Activated CD8-positive, alpha-beta memory T cell treated with anti-CD3 and anti-CD28 coated beads, Interleukin-2, amount 50 U/mL, for 1 hour (primary cell): Measurements from ENCODE around the gene VTI1A.
"Not testable (repeated sequence)": the region's sequence is repeated elsewhere in the genome, so short reads cannot be mapped to it uniquely, and the experiment has no call there.

Source experiments
- DNase-seq: peaks from one replicate; pipeline ENCODE4 v3.0.0-alpha.2; 2020; ENCODE audit errors: extremely low read depth

The VTI1A gene

DNA sequence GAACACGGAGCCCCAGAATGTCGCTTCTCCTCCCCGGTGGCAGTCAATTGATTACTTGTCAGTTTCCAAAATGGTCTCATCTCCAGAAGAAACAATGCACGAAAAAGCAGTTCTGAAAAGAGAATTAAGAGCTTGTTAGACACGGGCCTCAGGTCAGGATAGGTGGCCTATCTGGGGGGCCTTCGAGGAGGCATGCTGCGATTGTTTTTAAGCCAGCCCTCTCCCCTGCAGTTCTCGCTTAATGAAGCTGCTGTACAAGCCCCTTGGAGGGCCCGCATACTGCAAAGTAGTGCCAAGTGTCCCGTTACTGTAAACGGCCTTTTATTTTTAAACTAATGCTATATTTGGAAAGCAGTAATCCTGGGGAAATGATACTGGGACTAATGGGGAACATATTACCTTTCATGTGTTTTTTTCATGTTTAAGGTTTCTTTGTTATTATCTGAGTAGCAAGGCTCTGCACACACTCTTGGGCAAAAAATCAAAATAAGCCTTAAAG, 388.3 kb downstream of the VTI1A start:
- no peak for DNase-seq

DNA sequence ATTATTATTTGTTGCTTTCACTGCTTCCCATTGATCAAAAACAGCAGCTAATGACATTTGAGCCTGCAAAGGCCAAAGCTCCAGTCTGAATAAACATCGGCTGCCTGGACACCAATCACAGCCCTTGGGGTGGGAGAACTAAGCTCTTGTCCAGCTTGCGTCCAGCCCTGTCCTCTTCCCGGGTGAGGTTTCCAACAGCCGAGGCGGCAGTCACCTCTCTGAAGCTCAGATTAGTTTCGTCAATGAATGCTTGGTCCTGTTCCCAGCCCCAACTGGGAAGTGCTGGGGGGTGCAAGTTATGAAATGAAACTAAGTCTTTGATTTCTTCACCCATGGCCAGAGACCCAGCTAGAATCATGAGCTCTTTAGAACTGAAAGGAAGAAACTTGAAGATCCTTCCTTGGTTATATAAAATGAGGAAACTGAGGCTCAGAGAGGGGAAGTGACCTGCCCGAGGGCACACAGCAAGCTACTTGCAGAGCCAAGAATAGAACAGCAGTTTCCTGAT, 389.0 kb downstream of the VTI1A start:
- DNase-seq = no peak

DNA sequence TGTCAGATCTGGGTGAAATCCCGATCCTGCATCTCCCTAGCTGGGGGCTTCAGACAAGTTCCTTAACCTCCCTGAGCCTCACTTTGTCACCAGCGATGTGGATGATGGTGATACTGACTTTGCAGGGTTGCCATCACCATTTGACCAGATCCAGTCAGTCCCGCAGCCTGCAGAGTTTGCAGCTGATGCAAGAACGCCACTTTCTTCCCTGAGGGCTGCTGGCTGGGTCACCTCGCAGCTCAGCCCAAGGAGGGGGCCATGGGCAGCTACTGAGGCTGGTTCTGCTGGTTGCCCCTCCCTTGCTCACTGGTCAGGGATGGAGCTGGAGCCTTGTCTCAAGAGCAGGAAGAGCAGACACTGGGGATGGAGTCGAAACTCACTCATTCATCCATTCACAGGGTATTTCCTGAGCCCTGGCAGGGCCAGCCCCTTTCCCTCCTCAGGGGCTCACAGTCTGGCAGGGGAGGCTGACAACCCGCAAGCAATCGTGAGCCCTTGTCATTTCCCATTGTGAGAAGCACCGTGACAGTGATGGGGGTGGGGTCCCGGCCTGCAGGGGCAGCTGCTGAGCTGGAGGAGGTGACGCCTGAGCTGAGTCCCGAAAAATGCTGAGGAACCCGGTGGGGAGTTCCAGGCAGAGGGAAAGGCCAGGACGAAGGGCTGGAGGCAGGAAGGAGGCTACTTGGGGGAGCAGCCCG, 391.9 kb downstream of the VTI1A start:
- DNase-seq = no peak

DNA sequence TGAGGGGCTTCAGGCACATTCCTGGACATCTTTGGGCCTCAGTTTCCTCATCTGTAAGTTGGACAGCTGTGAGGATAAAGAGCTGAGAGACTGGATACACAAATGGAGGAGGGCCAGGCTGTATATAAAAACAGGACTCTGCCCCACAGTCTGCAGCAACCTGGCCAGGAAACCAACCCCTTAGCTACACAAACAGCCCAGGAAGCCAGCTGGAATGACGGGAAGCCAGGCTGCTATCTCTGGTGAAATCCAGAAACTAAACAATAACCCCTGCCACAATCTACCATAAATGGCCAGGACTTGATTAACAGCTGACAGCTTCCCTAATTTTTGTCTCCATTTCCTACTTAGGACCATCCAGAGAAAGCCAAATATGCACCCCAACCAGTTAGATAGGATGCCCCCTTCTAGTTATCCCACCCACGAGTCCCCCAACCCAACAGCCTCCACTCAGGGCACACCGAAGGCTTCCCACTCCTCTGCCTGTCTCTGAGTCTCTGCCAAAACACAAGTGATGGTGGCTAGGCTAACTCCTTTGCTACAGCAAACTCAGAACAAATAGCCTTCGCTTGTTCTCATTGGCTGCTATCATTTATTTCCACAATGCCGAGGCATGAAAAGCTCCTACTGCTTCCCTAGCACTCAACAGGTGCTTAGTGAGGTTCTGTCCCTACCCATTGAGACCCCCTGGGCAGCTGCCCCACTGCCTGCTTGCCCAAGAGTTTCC, 393.1 kb downstream of the VTI1A start:
- no peak for DNase-seq

DNA sequence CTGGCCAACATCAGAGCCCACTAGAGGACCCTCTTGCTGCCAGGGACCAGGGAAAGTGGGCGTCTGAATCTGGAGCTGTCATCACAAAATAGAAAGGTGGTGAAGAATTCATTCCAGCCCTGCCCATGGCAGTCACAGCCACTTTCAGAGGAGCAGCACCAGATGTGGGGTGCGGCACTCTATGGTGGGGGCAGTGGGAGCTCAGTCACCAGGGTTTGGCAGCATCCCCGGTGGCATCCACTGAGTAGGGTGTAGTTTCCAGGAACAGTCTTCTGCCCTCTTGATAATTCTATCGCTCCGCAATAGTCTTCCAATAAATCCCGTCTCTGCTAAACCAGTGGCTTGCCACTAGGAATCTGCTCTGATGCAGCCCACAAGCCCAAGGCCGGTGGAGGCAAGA, 394.5 kb downstream of the VTI1A start:
- DNase-seq = no peak

DNA sequence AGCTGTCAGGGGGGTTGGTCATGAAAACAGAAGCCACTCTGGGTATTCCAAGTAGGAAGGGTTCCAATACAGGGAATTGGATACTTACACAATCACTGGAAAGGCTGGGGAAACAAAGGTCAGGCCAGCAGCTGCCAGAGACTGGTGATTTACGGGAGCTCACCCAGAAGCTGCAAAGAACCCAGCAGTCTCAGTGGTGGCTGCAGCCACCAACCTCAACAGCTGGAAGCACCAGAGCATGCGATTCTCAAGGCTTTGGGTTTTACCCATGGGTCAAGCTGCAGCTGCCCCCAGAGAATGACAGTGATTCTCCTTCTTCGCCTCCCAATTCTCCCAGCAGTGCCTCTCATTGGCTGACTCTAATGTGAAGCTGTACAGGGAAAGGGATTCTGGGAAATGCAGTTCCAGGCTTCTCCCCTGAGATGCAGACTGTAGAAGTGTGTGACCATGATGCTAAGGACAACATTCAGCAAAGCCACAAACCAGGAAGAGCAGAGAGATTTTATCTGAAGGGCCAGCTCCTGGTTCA, 395.9 kb downstream of the VTI1A start:
- DNase-seq = no peak

DNA sequence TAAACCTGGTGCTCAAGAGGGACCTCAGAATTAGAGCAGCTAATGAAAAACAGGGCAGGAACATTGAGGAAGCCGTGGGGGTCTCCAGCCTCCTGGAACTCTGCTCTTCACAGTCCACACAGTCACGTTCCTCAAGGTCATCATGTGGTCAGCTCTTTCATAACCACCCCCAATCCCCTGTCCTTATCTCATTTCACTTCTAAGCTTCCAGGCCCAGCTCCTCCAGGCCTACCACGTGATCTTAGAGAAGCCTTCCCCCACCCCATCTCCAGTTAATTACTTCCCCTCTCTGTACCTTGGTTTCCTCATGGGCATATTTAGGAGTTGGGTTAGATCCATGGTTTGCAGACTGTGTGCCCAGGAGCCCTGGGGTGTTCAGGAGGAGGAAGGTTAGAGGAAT, 396.6 kb downstream of the VTI1A start:
- no peak for DNase-seq

DNA sequence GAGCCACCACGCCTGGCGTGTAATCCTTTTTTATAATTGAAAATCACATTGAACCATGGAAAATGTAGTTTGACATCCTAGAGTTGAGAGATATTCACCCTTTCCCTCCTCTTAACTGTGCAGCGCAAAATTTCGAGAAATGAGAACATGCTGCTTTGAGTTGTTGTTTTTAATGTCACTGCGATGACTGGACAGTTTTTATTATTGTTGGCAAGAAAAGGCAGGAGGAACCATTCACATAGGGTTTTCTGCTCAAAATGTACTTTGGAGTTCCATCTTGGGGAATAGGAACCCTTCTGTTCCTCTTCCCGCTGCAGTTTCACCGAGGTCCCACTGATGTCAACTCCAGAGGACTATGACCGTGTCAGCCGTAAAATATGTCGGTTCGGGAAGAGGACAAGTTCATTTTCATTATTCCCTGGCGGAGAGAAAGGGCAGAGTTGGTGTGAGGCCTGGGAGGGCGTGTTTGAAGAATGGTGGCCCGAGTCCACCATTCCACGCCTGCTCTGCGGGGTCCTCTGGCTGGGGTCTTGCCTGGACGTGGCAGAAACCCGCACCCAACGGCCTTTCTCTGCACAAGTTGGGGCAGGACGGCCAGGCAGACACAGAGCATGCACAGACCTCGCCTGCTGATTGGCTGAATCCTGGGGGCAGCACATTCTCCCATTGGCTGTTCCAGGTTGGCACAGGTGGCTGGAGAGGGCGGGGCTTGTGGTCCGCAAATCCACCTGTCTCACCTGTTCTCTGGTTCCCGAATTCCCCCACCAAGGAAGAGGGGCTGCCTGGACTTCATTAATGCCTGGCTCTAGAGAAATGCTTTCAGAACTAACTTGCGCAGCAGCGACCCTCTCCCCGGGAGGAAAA, 397.9 kb downstream of the VTI1A start:
- DNase-seq = no peak

DNA sequence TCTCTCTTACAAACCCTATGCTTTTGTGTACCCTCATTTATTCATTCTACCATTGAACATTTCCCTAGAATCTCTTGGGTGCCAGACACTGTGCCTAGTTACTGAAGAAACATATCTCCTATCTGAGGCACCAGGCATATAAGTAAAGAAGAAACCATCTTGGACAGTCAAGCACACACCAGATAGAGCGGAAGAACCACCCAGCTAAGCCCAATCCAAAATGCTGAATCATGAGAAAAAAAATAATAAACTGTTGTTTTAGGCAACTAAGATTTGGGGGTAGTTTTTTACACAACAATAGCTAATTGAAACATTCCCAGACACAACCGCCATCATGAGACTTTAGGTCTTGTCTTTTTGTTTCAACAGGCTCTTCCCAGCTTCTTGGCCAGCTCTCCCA, 400.8 kb downstream of the VTI1A start:
- no peak for DNase-seq

DNA sequence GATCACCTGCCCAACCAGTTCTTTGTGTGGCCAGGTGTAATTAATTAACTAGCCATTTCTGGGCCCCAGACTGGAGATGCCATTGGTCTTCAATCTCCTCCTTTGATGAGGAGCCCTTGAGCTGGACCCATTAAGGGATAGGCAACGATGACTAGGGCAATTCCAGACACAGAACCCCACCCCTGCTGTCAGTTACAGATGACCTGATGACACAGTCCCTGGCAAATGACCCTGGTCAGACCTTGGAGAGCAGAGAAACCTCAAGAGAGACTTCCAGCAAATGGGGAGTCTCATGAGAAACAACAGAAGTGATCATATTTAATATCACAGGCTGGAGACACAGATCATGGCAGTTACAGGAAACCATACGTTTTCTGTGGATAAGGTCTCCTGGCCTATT, 401.2 kb downstream of the VTI1A start:
- DNase-seq = no peak

DNA sequence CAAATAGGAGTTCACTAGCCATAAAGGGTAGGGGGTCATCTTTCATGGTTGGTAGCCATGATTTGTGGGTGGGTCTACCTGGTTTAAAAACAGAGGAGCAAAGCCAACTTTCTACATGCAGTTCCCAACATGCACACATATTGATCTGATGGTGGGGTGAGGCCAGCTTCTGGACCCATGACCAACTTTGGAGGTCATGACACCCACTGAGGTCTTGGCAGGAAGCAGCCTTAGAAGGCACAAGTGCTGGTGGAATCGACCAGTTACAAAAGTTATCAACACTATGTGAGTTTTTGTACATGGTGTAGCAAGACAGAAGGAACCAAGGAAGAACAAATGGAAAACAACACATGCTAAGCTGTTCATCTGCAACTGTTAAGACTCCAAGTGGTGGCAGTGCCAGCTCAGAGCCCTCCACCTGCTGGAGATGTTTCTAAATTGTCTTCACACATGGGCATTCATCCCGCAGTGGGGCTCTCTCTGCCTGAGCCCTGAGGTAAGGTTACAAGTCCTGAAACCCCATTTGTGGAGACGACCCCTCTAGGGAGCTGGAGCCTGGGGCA, 401.9 kb downstream of the VTI1A start:
- no peak for DNase-seq

DNA sequence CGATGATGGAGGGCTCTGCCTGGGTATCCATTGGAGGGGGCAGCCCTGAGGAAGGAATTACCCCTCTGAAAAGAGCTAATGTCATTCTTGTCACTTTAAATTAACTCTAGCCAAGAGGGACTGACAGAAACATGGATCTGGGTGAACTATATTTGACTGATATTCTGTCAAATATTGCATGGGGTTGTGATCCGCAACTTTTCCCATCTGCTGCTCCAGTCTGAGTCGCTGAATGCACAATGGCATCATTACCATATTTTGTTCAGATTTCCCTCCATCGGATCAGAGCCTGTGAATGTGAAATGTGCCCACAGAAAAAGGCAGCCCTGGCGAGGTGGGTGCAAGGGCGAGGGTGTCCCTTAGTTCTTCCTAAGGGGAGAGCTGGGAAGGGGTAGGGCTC, 402.5 kb downstream of the VTI1A start:
- no peak for DNase-seq

DNA sequence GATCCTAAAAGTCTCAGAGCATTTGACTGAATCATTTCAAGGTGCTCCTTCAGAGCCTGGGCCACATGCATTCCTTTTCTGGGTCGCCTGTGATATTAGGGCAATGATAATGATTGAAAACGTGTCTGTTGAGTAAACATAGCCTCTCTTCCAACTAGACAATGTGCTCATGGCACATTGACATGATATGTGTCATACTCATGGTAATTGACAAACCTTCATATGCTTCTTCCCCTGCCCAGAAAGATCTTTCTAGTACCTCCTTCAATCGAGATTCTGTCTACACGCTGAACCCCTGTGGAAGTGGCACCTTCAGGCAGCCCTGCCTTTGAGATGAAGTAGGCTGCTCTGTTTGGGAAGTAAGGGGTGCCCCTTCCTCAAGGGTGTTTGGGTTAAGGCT, 404.2 kb downstream of the VTI1A start:
- no peak for DNase-seq

DNA sequence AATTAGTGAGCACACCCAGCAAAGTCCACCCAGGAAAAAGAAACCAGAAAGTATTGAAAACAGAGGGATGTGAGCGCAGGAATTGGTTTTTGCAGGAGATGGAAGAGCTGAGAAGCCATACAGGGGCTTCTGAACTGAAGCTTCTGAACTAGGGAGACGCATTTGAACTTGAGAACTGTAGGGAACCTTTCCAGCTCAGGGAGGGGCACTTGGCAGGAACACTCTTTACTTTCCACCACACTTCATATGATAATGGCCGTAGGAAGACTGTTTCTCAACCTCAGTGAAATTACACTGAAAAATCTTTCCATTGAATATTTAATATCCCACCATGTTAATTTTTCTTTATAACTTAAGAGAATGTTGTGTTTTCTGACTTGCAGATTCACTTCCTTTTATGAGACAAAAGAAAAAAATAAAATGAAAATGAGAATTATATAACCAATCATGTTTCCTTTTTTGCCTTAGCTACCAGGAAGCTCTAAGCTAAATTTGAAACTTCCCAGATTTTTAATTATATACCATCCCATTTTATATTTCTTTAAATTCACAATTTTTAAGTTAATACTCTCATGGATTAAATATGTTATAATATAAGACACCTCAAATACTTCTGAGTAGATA, 404.7 kb downstream of the VTI1A start:
- DNase-seq = no peak

DNA sequence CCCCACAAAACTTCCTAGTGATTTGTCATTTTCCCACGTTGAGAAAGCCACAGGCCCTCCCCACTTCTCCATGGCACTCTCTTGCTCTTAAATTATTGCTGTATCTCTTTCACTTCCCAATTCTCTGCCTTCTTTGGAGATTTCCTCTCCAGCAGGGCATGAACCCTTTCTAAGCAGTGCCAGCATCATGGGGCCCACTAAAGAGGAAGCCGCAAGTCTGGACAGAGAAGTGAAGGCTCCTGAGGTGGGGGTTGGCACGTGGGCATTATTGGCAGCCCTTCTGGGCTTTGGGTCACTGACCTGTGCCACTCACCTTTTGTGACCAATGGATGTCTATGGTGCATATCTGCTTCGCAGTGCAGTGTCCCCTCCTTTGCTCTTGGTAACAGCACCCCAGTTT, 405.3 kb downstream of the VTI1A start:
- no peak for DNase-seq

DNA sequence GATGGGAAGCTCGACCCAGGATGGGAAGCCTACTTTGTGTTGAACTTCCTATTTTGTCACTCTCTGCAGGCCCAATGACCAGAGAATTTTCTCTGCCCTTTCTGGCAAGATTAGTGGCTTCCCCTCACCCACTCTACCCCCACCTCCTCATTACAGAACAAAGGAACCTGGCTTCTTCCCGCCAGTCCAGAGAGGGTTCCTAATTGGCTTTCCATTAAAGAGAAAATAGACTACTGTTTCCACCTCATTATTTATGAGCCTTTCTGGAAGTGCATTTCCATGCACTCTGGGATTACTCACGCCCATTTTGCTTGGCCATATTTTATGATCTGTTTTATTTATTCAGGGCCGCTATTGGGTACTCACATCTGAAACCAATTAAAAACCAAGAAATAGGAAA, 408.1 kb downstream of the VTI1A start:
- no peak for DNase-seq

DNA sequence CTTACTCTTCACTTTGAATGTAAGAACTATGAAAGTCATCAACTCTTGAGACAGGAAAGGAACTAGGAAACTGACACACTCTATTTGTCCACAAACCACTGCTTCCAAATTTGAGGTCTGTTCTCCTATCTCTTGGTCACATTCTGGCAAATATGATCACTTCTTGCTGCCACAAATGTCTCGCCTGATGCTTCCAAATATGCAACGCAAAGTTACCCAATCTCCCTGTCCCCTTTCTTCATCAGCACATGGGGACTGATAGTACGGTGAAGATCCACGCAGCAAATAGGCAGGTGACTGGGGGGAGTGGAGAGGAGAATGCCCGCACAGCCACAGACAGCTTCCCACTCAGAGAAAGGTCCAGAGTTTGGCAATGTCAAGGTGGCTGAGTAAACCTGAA, 410.5 kb downstream of the VTI1A start:
- no peak for DNase-seq

DNA sequence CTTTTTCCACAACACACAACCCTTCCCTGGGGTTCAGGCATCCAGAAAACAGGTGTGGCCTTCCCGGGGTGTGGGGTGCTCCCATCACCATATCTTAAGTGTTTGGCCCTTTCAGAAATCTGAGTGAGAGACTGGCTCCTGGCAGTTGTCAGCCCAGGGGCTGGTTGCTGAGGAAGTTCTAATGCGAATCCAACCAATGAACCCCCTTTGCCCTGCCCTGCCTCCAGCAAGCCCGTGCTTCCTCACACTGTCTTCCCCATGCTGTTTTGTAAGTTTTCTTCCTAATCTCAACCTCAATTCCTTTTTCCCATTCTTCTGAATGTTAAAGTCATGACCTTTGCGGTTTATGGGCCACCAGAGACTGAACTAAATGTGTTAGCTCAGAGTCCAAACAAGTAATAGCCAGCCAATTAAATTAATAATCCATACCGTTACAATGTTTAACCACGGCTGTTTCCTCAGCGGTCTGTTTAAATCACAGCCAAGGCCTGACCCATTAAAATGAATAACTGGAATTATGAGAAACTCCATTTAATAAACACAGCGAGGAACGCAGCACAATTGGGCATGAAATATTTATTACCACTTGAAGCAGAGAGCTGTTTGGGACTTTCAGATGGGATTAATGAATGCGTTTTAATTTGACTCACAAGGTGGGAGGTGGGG, 412.1 kb downstream of the VTI1A start:
- DNase-seq = no peak

DNA sequence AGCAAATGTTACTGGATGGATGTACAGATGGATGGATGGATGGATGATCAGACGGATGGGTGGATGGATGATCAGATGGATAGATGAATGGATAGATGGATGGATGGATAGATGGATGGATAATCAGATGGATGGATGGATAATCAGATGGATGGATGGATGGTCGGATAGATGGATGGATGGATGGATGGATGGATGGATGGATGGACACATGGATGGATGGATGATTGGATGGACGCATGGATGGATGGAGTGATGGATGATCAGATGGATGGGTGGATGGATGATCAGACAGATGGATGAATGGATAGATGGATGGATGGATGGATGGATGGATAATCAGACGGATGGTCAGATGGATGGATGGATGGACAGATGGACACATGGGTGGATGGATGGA, 412.8 kb downstream of the VTI1A start:
- no peak for DNase-seq

DNA sequence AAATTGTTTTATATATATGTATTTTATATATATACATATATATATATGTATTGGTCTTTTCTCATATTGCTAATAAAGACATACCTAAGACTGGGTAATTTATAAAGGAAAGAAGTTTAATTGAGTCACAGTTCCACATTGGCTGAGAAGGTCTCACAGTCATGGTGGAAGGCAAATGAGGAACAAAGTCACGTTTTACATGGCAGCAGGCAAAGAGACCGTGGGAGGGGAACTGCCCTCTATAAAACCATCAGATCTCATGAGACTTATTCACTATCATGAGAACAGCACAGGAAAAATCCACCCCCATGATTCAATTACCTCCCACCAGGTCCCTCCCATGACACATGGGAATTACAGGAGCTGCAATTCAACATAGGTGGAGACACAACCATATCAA, 416.4 kb downstream of the VTI1A start:
- not testable (repeated sequence) for DNase-seq
